Measurements from ENCODE around the gene SGCG.

Gene SGCG

GRCh38 chr13:23350009-23350408, 169.2 kb downstream of the SGCG start:
- POLR2A ChIA-PET, result no interaction called here
- DNase-seq (ENCODE audit: extremely low spot score), result no peak
- CTCF ChIA-PET, result interaction anchor here (0.7 to 1.3 kb wide), 3 partner anchors 9 to 16 kb away, joined by 3 read pairs; no protein-coding TSS in a partner anchor
- TF ChIP-seq CTCF (IDR thresholded peaks at IDR 0.05; ENCODE audit: control extremely low read depth, extremely low read depth, low read depth, missing control alignments), result no peak

GRCh38 chr13:23352161-23352560, 171.4 kb downstream of the SGCG start:
- no peak for TF ChIP-seq CTCF (IDR thresholded peaks at IDR 0.05; ENCODE audit: control extremely low read depth, extremely low read depth, low read depth, missing control alignments)
- no peak for DNase-seq (ENCODE audit: extremely low spot score)
- CTCF ChIA-PET, result no interaction called here
- POLR2A ChIA-PET, result no interaction called here

GRCh38 chr13:23354520-23354919, 173.7 kb downstream of the SGCG start:
- no peak for DNase-seq (ENCODE audit: extremely low spot score)
- ChIA-PET POLR2A (no interaction called here), CTCF (interaction anchor here (0.7 to 2.3 kb wide), 7 partner anchors 9 to 26 kb away, joined by 3 to 8 read pairs (median 3); no protein-coding TSS in a partner anchor)
- no peak for TF ChIP-seq CTCF (IDR thresholded peaks at IDR 0.05; ENCODE audit: control extremely low read depth, extremely low read depth, low read depth, missing control alignments)

- no peak for DNase-seq (ENCODE audit: extremely low spot score)
- no peak for TF ChIP-seq CTCF (IDR thresholded peaks at IDR 0.05; ENCODE audit: control extremely low read depth, extremely low read depth, low read depth, missing control alignments)
- ChIA-PET POLR2A (no interaction called here), CTCF (no interaction called here)
These were observed 175.6 kb downstream of the SGCG start for GRCh38 chr13:23356368-23356767.

DNA sequence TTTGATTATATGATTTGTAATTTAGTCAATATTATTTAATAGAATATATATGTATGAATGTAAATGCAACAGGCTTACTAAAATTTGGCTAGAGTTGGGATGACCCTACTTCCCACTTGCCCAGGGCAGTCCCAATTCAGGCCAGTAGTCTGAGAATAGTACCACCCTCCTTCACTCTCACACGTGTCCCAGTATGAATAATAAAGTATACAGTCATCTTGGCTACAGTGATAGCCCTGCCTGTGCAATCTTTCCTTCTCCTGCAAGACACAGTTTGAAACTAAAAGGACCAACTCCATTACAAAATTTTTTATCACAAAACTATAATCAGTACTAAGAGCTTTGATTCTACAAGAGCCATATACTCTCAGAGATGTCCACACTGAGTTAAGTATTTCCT, 176.6 kb downstream of the SGCG start:
- no peak for TF ChIP-seq CTCF (IDR thresholded peaks at IDR 0.05; ENCODE audit: control extremely low read depth, extremely low read depth, low read depth, missing control alignments)
- CTCF ChIA-PET, result no interaction called here
- POLR2A ChIA-PET, result no interaction called here
- DNase-seq (ENCODE audit: extremely low spot score), result no peak

GRCh38 chr13:23359882-23360281, 179.1 kb downstream of the SGCG start:
- TF ChIP-seq CTCF (IDR thresholded peaks at IDR 0.05; ENCODE audit: control extremely low read depth, extremely low read depth, low read depth, missing control alignments), result no peak
- CTCF ChIA-PET, result no interaction called here
- POLR2A ChIA-PET, result interaction anchor here (0.5 kb wide), 1 partner anchor 10 kb away, joined by 4 read pairs; no protein-coding TSS in a partner anchor
- no peak for DNase-seq (ENCODE audit: extremely low spot score)

DNA sequence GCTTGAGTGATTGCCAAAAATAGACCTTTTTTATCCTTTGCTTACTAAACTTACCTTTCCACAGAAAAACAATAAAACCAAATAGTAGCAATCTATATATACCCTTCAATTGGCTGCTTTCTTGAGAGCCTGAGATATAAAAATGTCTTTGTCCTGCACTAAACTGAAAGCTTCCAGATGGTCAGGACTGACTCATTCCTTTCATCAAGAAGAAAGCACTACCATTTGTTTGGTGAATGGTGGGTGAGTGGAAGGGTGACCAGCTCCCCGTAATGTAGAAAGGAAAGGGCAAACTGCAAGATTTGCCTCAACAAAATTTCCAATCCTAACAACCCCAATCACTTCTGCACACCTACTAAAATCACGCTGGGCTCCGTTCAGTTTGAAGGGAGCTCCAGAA, 184.9 kb downstream of the SGCG start:
- no peak for TF ChIP-seq CTCF (IDR thresholded peaks at IDR 0.05; ENCODE audit: control extremely low read depth, extremely low read depth, low read depth, missing control alignments)
- DNase-seq (ENCODE audit: extremely low spot score), result no peak
- ChIA-PET CTCF (interaction anchor here (1.2 to 1.5 kb wide), 2 partner anchors 10 to 15 kb away, joined by 3 to 5 read pairs; no protein-coding TSS in a partner anchor), POLR2A (no interaction called here)

Measured in GM10248 (cell line).